H1 (cell line): ENCODE measurements around the gene UQCRQ. TPM values are rescaled to one million over a fixed set of nuclear protein-coding genes. Genes with fewer than 3 reads are reported as not detected.

Experiments used
- CTCF ChIA-PET: fragments of 300-600 bp; sonication (Branson Sonifier 250); formaldehyde crosslinking; loops from one replicate; lab custom pipeline; 2021; ENCODE audit not compliant: partially characterized antibody; lab: Charles Lee
- POLR2A ChIA-PET: fragments of 300-600 bp; sonication (Branson Sonifier 250); formaldehyde crosslinking; loops from one replicate; lab custom pipeline; 2021; ENCODE audit warnings: inconsistent platforms; ENCODE audit not compliant: partially characterized antibody; lab: Charles Lee
- DNase-seq, 2 experiments: peaks; one replicate each; pipeline versions ENCODE4 v3.0.0 to v3.0.0-alpha.2; 2010 to 2022; ENCODE audit warnings: low spot score in 2 of 2, low read depth in 1 of 2, mixed read lengths in 1 of 2
- FAIRE-seq: peaks from 2 replicates; lab custom pipeline; 2011; peaks lifted over from hg19 to GRCh38; lab: Jason Lieb, UNC
- H2AFZ ChIP-seq: 2 replicates; pipeline ENCODE4 v1.8.1; 2012; ENCODE audit warnings: low read length, inconsistent platforms
- H2AK5ac ChIP-seq: 2 replicates; pipeline ENCODE4 v1.6.1; 2013; ENCODE audit warnings: low read depth, low read length
- H2BK120ac ChIP-seq: replicated peaks from 2 replicates; pipeline ENCODE3; 2013; ENCODE audit warnings: low read depth, low read length, inconsistent platforms
- H2BK12ac ChIP-seq: 2 replicates; pipeline ENCODE4 v1.6.1; 2013; ENCODE audit warnings: low read depth, low read length
- H2BK15ac ChIP-seq: 2 replicates; pipeline ENCODE4 v1.6.1; 2013; ENCODE audit warnings: low read length
- H2BK20ac ChIP-seq: 2 replicates; pipeline ENCODE4 v1.6.1; 2013; ENCODE audit warnings: low read length
- H2BK5ac ChIP-seq: 2 replicates; pipeline ENCODE4 v1.6.1; 2013; ENCODE audit warnings: low read depth, low read length
- H3K14ac ChIP-seq: 2 replicates; pipeline ENCODE4 v1.6.1; 2013; ENCODE audit warnings: inconsistent platforms; ENCODE audit not compliant: insufficient read length
- H3K18ac ChIP-seq: 2 replicates; pipeline ENCODE4 v1.6.1; 2013; ENCODE audit warnings: low read length; ENCODE audit errors: extremely low read depth
- H3K23ac ChIP-seq: 2 replicates; pipeline ENCODE4 v1.6.1; 2013; ENCODE audit warnings: inconsistent platforms; ENCODE audit not compliant: insufficient read length
- H3K23me2 ChIP-seq: 2 replicates; pipeline ENCODE4 v1.6.1; 2013; ENCODE audit warnings: low read depth, low read length
- H3K27ac ChIP-seq: 2 replicates; pipeline ENCODE4 v1.6.1; 2011; ENCODE audit warnings: low read depth, low read length, inconsistent platforms
- H3K27me3 ChIP-seq, 4 experiments: replicated peaks in 1 of 4; 1 replicate in 1 of 4; 2 replicates in 3 of 4; pipeline versions ENCODE4 v1.6.1 to v1.8.1; 2011 to 2013; ENCODE audit warnings: low read length in 3 of 4, mild to moderate bottlenecking in 3 of 4, inconsistent platforms in 2 of 4, mixed read lengths in 2 of 4, moderate library complexity in 1 of 4; ENCODE audit not compliant: control insufficient read depth in 3 of 4, insufficient read depth in 3 of 4; ENCODE audit errors: extremely low read depth in 1 of 4
- H3K36me3 ChIP-seq, 4 experiments: 2 replicates each; pipeline versions ENCODE4 v1.6.1 to v1.8.1; 2011 to 2013; ENCODE audit warnings: mild to moderate bottlenecking in 4 of 4, low read length in 3 of 4, moderate library complexity in 2 of 4, control low read depth in 1 of 4, inconsistent platforms in 1 of 4; ENCODE audit not compliant: insufficient read depth in 4 of 4, control insufficient read depth in 2 of 4
- H3K4ac ChIP-seq: replicated peaks from 2 replicates; pipeline ENCODE3; 2013; ENCODE audit warnings: low read length, low read depth, mixed read lengths, inconsistent platforms; ENCODE audit not compliant: insufficient read length
- H3K4me1 ChIP-seq, 4 experiments: replicated peaks in 1 of 4; 1 replicate in 1 of 4; 2 replicates in 3 of 4; pipeline versions ENCODE4 v1.6.1 to v1.8.1; 2011 to 2013; ENCODE audit warnings: low read length in 3 of 4, inconsistent platforms in 2 of 4, mixed read lengths in 1 of 4; ENCODE audit not compliant: insufficient read depth in 4 of 4, control insufficient read depth in 3 of 4
- H3K4me2 ChIP-seq, 2 experiments: 2 replicates each; pipeline versions ENCODE4 v1.6.1 to v1.8.1; 2011 to 2013; ENCODE audit warnings: low read depth in 2 of 2, low read length in 2 of 2, control low read depth in 1 of 2, inconsistent platforms in 1 of 2, mild to moderate bottlenecking in 1 of 2; ENCODE audit not compliant: insufficient read depth in 1 of 2
- H3K4me3 ChIP-seq, 4 experiments: fragments of 200-600, 300-600 bp in 1 of 4; sonication (generic), shearing (Covaris generic), sonication (Bioruptor Twin) in 1 of 4; 2 replicates each; pipeline versions ENCODE4 v1.5.1 to v1.8.1; 2011 to 2016; ENCODE audit warnings: low read length in 4 of 4, low read depth in 3 of 4, control low read depth in 2 of 4, inconsistent platforms in 2 of 4, mild to moderate bottlenecking in 2 of 4, mixed read lengths in 1 of 4, moderate library complexity in 1 of 4; ENCODE audit not compliant: insufficient read depth in 2 of 4; ENCODE audit errors: extremely low read depth in 1 of 4
- H3K56ac ChIP-seq: replicated peaks from 2 replicates; pipeline ENCODE3; 2013; ENCODE audit warnings: low read depth, mild to moderate bottlenecking, mixed read lengths, low read length, inconsistent platforms; ENCODE audit not compliant: insufficient read length
- H3K79me1 ChIP-seq: 2 replicates; pipeline ENCODE4 v1.6.1; 2013; ENCODE audit warnings: low read depth, low read length, control low read depth
- H3K79me2 ChIP-seq, 2 experiments: 2 replicates each; pipeline versions ENCODE4 v1.6.1 to v1.8.1; 2012 to 2013; ENCODE audit warnings: low read length in 2 of 2, mild to moderate bottlenecking in 2 of 2, inconsistent platforms in 1 of 2; ENCODE audit not compliant: insufficient read depth in 2 of 2, control insufficient read depth in 1 of 2
- H3K9ac ChIP-seq, 4 experiments: replicated peaks in 1 of 4; 1 replicate in 1 of 4; 2 replicates in 3 of 4; pipeline versions ENCODE4 v1.6.1 to v1.8.1; 2011 to 2013; ENCODE audit warnings: low read depth in 3 of 4, low read length in 3 of 4, control low read depth in 2 of 4, mild to moderate bottlenecking in 2 of 4, moderate library complexity in 2 of 4, inconsistent platforms in 1 of 4; ENCODE audit errors: extremely low read depth in 1 of 4
- H3K9me3 ChIP-seq, 2 experiments: 2 replicates each; pipeline versions ENCODE4 v1.6.1 to v1.8.1; 2012 to 2013; ENCODE audit warnings: mild to moderate bottlenecking in 2 of 2, moderate library complexity in 2 of 2, control low read depth in 1 of 2, inconsistent platforms in 1 of 2, low read depth in 1 of 2, low read length in 1 of 2, mixed read lengths in 1 of 2; ENCODE audit not compliant: insufficient read depth in 2 of 2
- H4K20me1 ChIP-seq, 2 experiments: replicated peaks in 1 of 2; 2 replicates each; pipeline versions ENCODE3 to v1.8.1; 2011 to 2013; ENCODE audit warnings: inconsistent platforms in 2 of 2, low read length in 2 of 2, mild to moderate bottlenecking in 1 of 2; ENCODE audit not compliant: insufficient read depth in 2 of 2, control insufficient read depth in 1 of 2
- H4K5ac ChIP-seq: 2 replicates; pipeline ENCODE4 v1.6.1; 2013; ENCODE audit warnings: low read length, low read depth, mixed read lengths, inconsistent platforms; ENCODE audit not compliant: insufficient read length
- H4K8ac ChIP-seq: 2 replicates; pipeline ENCODE4 v1.8.0; 2013; ENCODE audit warnings: mild to moderate bottlenecking, moderate library complexity, low read length, inconsistent platforms; ENCODE audit not compliant: insufficient read depth; ENCODE audit errors: extremely low read depth
- H4K91ac ChIP-seq: replicated peaks from 2 replicates; pipeline ENCODE3; 2013; ENCODE audit warnings: low read length, mixed read lengths, inconsistent platforms; ENCODE audit not compliant: insufficient read length
- ASH2L ChIP-seq: fragments of 200-600, 300-600 bp; sonication (generic); IDR thresholded peaks from one replicate; pipeline ENCODE4 v1.7.1; 2017; ENCODE audit warnings: low read length
- EZH2 ChIP-seq: fragments of 200-600 bp; sonication (generic); IDR thresholded peaks from 2 replicates; pipeline ENCODE4 v1.7.1; 2012; ENCODE audit warnings: low read depth, mild to moderate bottlenecking, moderate library complexity, low read length, inconsistent platforms; ENCODE audit not compliant: severe bottlenecking
- KDM4A ChIP-seq: IDR thresholded peaks from one replicate; pipeline ENCODE4 v1.7.1; 2012; ENCODE audit warnings: low read depth, mild to moderate bottlenecking, moderate library complexity, low read length, inconsistent platforms; ENCODE audit not compliant: severe bottlenecking
- POLR2AphosphoS5 ChIP-seq: IDR thresholded peaks from 2 replicates; pipeline ENCODE4 v1.6.1; 2011; ENCODE audit warnings: low read depth, low read length
- RNF2 ChIP-seq: fragments of 200-900, 300-1000 bp; sonication (generic); IDR thresholded peaks from 2 replicates; pipeline ENCODE4 v1.7.1; 2016; ENCODE audit warnings: borderline replicate concordance, low read depth, mild to moderate bottlenecking, antibody characterized with exemption, low read length; ENCODE audit not compliant: poor library complexity, severe bottlenecking; ENCODE audit errors: missing control alignments
- SUZ12 ChIP-seq: fragments of 200-600 bp; sonication (generic); IDR thresholded peaks from 2 replicates; pipeline ENCODE4 v1.6.1; 2012; ENCODE audit warnings: mild to moderate bottlenecking, inconsistent platforms, low read length, moderate library complexity, mixed read lengths
- WGBS, 2 experiments: shearing (Covaris generic) in 1 of 2; methylation state at CpG; one replicate each; pipeline versions ENCODE4 v1.1.6 to v1.1.7; 2013 to 2015; ENCODE audit warnings: low lambda C conversion rate in 2 of 2, mixed read lengths in 2 of 2, inconsistent platforms in 1 of 2, low coverage in 1 of 2, missing lambda C conversion rate in 1 of 2; ENCODE audit not compliant: insufficient replicate concordance in 2 of 2, insufficient coverage in 1 of 2, insufficient read length in 1 of 2; ENCODE audit errors: extremely low coverage in 1 of 2, missing lambda C conversion rate in 1 of 2; 5-methylcytosine and 5-hydroxymethylcytosine counted together
- polyA plus RNA-seq, 7 experiments: library from polyadenylated mRNA; depleted of rRNA in 3 of 7; stranded (reverse) in 5 of 7; unstranded in 2 of 7; fragments of >200 nt in 5 of 7; fragments of 200-250 nt in 2 of 7; gene quantifications; 1 replicate in 5 of 7; 2 replicates in 1 of 7; 4 replicates in 1 of 7; pipeline versions ENCODE4 v1.2.1 to v1.2.3, GENCODE V29; 2011 to 2013; ENCODE audit warnings: missing spikeins in 2 of 7, mixed read lengths in 2 of 7
- total RNA-seq: library from RNA; stranded (reverse); fragmentation: NEBNext Ultra II Directional; extraction: Animal tissue kit (Norgen Biotek cat#: 25700); gene quantifications from 2 replicates; pipeline ENCODE4 v1.2.1, GENCODE V29; 2021
- TF ChIP-seq, protein P1 (sequence below): IDR thresholded peaks from 2 replicates; pipeline ENCODE4 v1.6.1; 2011; ENCODE audit warnings: low read length, improper control_type of control experiment

Gene UQCRQ
- total and polyA plus RNA-seq, 2 of the 8 experiments (the other 6 are each of a cell fraction or from before 2014, with no cell fraction given), result 177 to 293 TPM

DNA sequence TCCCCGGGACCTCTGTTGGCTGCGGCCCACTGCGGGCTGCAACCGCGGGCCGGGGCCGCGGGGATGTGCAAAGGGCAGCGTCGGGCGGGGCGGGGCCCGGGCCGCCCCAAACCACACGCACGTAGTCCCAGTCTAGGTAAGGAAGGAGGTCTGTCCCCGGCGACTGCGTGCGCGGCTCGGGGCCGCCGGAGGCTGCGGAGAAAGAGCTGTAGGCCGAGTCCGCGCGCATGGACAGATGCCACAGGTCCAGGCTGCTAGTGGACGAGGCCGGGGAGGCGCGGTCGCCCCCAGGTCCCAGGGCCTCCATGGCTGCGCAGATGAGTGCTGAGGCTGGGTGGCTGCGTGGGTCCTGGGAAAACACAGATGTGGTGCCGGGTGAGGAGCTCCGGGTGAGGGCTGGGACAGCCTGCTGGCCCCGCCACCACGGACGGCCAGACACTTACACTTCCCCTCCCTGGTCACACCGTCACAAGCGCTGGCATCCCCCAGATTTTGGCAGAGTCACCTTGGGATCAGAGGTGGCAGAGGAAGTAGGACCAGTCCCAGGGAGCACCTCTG is 40.5 kb upstream of the UQCRQ start:
- H2BK20ac ChIP-seq, result no peak overlapping the region
- H3K9me3 ChIP-seq, result no peaks in the 10 kb centered on the region
- no peak overlapping the region for H4K5ac ChIP-seq
- H3K27me3 ChIP-seq, result peaks cover 30 to 78% (median 65%) of the 10 kb centered on the region in 4 experiments
- no peak overlapping the region for H3K14ac ChIP-seq
- no peak overlapping the region for H3K27ac ChIP-seq
- H3K4me3 ChIP-seq, result peak overlapping the region; percentile 30 to 60 (median 40)
- peak overlapping the region in 2 of 4 experiments; percentile 13 to 33; a peak in 2 of 7 replicates for H3K9ac ChIP-seq
- WGBS, 2 experiments, result 6% methylated on average over 26 of the region's 43 CpGs; no CpG with 5 or more reads in 1 of the 2 experiments
- peaks cover 13% of the 10 kb centered on the region; the same call in 1 of the 2 replicates for H3K23me2 ChIP-seq
- no peak overlapping the region for H3K4ac ChIP-seq
- no peaks in the 10 kb centered on the region for H4K20me1 ChIP-seq
- 0 out of 2 replicates have a peak overlapping the region, but pooled peaks have one; percentile 4 for H2BK12ac ChIP-seq
- FAIRE-seq (no peak), DNase-seq (peak in 1 of 2 experiments; percentile 68)
- H3K23ac ChIP-seq, result no peak overlapping the region
- POLR2A ChIA-PET, result interaction anchor here (0.7 to 5.7 kb wide), 9 partner anchors 12 to 226 kb away, joined by 3 to 32 read pairs (median 5); partner anchors contain the start of genes GDF9, HSPA4, SOWAHA and UQCRQ
- H3K4me1 ChIP-seq, result peaks cover 0 to 23% (median 19%) of the 10 kb centered on the region in 4 experiments; a peak in 6 of 7 replicates
- H2AFZ ChIP-seq, result peak overlapping the region; percentile 71; the same call in 1 of the 2 replicates
- no peak overlapping the region for H3K56ac ChIP-seq
- no peaks in the 10 kb centered on the region for H3K36me3 ChIP-seq
- peak overlapping the region; percentile 40; the same call in 1 of the 2 replicates for H2BK15ac ChIP-seq
- peak overlapping the region; percentile 45; the same call in 1 of the 2 replicates for H4K8ac ChIP-seq
- H2BK120ac ChIP-seq, result no peak overlapping the region
- peak overlapping the region; percentile 74 for H3K4me2 ChIP-seq
- CTCF ChIA-PET, result interaction anchor here (0.8 to 25.6 kb wide), 11 partner anchors 9 to 226 kb away, joined by 3 to 465 read pairs (median 4); partner anchors contain the start of genes CCNI2, GDF9, HSPA4 and LEAP2
- H4K91ac ChIP-seq, result peak overlapping the region; percentile 41
- TF ChIP-seq ASH2L (peak; percentile 35), KDM4A (peak; percentile 71), EZH2 (peak; percentile 75), RNF2 (peak; percentile 45), SUZ12 (peak; percentile 60; the same call in 1 of the 2 replicates), POLR2AphosphoS5 (no peak)
- TF ChIP-seq, protein P1, sequence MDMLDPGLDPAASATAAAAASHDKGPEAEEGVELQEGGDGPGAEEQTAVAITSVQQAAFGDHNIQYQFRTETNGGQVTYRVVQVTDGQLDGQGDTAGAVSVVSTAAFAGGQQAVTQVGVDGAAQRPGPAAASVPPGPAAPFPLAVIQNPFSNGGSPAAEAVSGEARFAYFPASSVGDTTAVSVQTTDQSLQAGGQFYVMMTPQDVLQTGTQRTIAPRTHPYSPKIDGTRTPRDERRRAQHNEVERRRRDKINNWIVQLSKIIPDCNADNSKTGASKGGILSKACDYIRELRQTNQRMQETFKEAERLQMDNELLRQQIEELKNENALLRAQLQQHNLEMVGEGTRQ, result no peak
- no peaks in the 10 kb centered on the region for H3K79me1 ChIP-seq
- 0 out of 2 replicates have a peak overlapping the region, but pooled peaks have one; percentile 28 for H3K18ac ChIP-seq
- H2AK5ac ChIP-seq, result no peak overlapping the region
- no peaks in the 10 kb centered on the region for H3K79me2 ChIP-seq
- H2BK5ac ChIP-seq, result no peak overlapping the region
